HG03460 (cell line): Measurements from ENCODE around the gene LRIG1.

ENCODE experiments used
- ATAC-seq: cut with Tn5 transposase; IDR thresholded peaks from one replicate; pipeline ENCODE4 v1.9.1; 2021; ENCODE audit not compliant: unreplicated experiment

LRIG1 gene

GRCh38 chr3:66393333-66394005, 107.4 kb downstream of the LRIG1 start:
- ATAC-seq: peak; percentile 16

- ATAC-seq: no peak
Measured at GRCh38 chr3:66392966-66393332, 107.9 kb downstream of the LRIG1 start.

- ATAC-seq: no peak
Measured at GRCh38 chr3:66392512-66392911, 108.3 kb downstream of the LRIG1 start.

- ATAC-seq: no peak
Measured at GRCh38 chr3:66390013-66390412, 110.8 kb downstream of the LRIG1 start.

GRCh38 chr3:66386925-66387650, 113.7 kb downstream of the LRIG1 start:
- peak; percentile 44 for ATAC-seq

- ATAC-seq: peak; percentile 83
Measured at GRCh38 chr3:66386011-66386924, 114.6 kb downstream of the LRIG1 start.

- no peak for ATAC-seq
Measured at GRCh38 chr3:66385066-66385465, 115.8 kb downstream of the LRIG1 start.

GRCh38 chr3:66383998-66384745, 116.7 kb downstream of the LRIG1 start:
- ATAC-seq: no peak

- no peak for ATAC-seq
Measured at GRCh38 chr3:66383023-66383422, 117.8 kb downstream of the LRIG1 start.

GRCh38 chr3:66382142-66382541, 118.7 kb downstream of the LRIG1 start:
- ATAC-seq: no peak

- no peak for ATAC-seq
Measured at GRCh38 chr3:66381626-66382025, 119.2 kb downstream of the LRIG1 start.

- ATAC-seq: no peak
Measured at GRCh38 chr3:66380200-66380932, 120.5 kb downstream of the LRIG1 start.

GRCh38 chr3:66379565-66379964, 121.3 kb downstream of the LRIG1 start:
- ATAC-seq: no peak

- ATAC-seq: no peak
Measured at GRCh38 chr3:66378256-66378655, 122.6 kb downstream of the LRIG1 start.

- no peak for ATAC-seq
Measured at GRCh38 chr3:66377800-66378199, 123.0 kb downstream of the LRIG1 start.

GRCh38 chr3:66376568-66376967, 124.3 kb downstream of the LRIG1 start:
- no peak for ATAC-seq

- ATAC-seq: no peak
Measured at GRCh38 chr3:66372681-66373350, 128.0 kb downstream of the LRIG1 start.

- ATAC-seq: no peak
Measured at GRCh38 chr3:66371432-66371831, 129.4 kb downstream of the LRIG1 start.

GRCh38 chr3:66370179-66370578, 130.6 kb downstream of the LRIG1 start:
- ATAC-seq: no peak

- no peak for ATAC-seq
Measured at GRCh38 chr3:66367979-66368378, 132.8 kb downstream of the LRIG1 start.
